ENCODE results near the gene UBE2F.

Gene UBE2F

DNA sequence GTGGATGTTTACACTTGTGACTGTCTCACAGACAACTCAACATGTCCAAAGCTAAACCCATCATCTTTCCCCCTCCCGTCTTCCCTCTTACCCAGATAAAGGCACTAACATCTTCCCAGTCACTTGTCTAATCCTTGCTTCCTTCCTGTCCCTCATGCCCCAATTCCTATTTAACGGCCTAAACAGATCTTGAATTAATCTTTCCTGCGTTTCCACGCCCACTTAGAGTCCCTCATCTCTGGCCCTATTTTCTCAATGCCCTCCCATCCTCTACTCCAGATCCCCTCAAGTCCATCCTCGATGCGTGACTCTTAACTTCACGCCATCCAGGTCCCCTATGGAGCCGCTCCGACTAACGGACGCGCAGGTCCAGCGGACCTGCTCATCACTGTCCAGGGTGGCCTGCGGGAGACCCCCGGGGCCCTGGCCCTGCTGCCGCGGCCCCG, 93.3 kb downstream of the UBE2F start:
- TF ChIP-seq, protein P1, sequence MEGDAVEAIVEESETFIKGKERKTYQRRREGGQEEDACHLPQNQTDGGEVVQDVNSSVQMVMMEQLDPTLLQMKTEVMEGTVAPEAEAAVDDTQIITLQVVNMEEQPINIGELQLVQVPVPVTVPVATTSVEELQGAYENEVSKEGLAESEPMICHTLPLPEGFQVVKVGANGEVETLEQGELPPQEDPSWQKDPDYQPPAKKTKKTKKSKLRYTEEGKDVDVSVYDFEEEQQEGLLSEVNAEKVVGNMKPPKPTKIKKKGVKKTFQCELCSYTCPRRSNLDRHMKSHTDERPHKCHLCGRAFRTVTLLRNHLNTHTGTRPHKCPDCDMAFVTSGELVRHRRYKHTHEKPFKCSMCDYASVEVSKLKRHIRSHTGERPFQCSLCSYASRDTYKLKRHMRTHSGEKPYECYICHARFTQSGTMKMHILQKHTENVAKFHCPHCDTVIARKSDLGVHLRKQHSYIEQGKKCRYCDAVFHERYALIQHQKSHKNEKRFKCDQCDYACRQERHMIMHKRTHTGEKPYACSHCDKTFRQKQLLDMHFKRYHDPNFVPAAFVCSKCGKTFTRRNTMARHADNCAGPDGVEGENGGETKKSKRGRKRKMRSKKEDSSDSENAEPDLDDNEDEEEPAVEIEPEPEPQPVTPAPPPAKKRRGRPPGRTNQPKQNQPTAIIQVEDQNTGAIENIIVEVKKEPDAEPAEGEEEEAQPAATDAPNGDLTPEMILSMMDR (IDR thresholded peaks at IDR 0.05; ENCODE audit: low read depth, low read length, missing control alignments), result no peak
- no peak for DNase-seq (ENCODE audit: low read depth)
- peak overlapping the region; percentile 77 for H3K4me3 ChIP-seq (ENCODE audit: low read depth, low read length)
- in situ Hi-C loops (cut with HindIII; ENCODE audit: low sequenced_read_pairs), result no loop called here

DNA sequence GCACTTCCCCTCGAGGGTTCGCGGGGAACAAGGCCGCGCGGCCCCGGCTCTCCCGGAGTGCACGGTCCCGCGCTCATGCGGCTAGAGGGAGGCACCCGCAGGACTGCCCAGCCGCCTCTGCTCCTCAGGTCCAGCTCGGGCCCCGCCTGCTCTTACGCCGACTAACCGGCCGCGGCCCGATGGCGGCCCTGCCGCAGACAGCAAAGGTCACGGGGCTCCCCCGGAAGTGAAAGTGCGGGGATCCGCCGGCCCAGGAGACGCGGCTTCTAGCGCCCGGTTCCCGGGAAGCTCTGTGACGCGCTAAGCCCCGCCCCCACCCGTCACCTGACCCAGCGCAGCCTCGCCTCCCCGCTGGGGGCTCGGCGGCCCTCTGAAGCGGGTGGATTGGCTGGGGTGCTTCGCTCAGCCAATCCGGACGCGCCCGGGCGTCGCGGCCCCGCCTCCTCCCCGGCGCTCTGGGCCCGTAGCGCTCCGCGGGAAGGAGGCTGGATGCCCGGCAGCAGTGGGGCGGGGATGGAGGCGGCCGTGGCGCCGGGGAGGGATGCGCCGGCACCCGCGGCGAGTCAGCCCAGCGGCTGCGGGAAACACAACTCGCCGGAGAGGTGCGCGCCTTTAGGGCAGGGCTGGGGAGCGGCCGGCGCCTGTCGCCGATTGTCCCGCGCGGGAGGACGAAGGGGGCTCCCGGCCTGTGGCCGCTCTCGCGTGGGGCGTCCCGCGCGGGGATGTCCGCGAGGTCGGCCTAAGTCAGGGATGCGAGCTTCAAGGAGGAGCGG, 93.9 kb downstream of the UBE2F start, which contains the start of gene SCLY:
Gene SCLY (plus strand): TSS at position 460 of the 773 bp plus-strand sequence. CDS start 54 bp downstream, at position 514.
- peak within 1 kb of the TSS; percentile 77 for H3K4me3 ChIP-seq (ENCODE audit: low read depth, low read length)
- in situ Hi-C loops (cut with HindIII; ENCODE audit: low sequenced_read_pairs), result no loop called here
- peak; percentile 91 for DNase-seq (ENCODE audit: low read depth)
- TF ChIP-seq, protein P1 (IDR thresholded peaks at IDR 0.05; ENCODE audit: low read depth, low read length, missing control alignments), result no peak

DNA sequence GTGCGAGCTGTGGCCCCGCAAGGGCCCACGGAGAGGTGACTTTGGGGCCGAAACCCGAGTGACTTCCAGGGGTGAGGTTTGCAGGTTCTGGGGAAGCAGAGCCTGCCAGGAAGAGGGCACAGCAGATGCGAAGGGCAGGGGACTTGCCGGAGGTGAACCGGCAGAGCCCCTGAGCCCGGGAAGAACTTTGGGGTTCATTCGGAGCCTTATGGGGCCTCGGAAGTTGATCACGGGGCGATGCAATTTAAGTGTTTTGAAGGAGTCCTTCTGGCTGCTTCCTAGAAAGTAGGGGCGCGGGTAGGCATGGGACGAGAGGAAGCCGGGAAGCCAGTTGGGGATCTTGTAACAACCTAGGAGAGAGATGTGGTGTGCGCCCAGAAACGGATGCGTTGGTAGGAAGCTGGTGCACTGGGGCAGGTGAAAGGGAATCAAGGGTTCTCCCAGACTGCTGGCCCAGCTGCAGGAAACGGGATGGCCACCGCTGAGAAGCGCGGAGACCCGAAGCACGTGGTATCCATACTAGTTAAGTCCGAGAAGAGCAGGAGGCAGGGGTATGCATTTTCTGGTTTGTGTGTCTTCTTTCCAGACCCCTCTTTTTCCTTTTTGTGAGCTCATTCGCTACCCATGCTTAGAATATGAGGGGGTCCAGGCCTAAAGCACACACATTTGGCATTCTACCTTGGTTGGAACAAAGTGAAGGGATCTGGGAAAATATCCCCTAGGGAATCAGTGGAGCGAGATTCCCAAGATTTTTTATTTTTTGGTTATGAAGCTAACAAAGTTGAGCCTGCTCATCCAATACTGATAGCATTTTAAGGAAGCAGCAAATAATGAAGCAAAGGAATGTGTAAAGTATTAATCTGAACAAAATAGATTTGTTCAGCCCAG, 94.7 kb downstream of the UBE2F start:
- TF ChIP-seq, protein P1 (IDR thresholded peaks at IDR 0.05; ENCODE audit: low read depth, low read length, missing control alignments), result no peak
- no peak for DNase-seq (ENCODE audit: low read depth)
- in situ Hi-C loops (cut with HindIII; ENCODE audit: low sequenced_read_pairs), result no loop called here
- H3K4me3 ChIP-seq (ENCODE audit: low read depth, low read length), result peak overlapping the region; percentile 77

DNA sequence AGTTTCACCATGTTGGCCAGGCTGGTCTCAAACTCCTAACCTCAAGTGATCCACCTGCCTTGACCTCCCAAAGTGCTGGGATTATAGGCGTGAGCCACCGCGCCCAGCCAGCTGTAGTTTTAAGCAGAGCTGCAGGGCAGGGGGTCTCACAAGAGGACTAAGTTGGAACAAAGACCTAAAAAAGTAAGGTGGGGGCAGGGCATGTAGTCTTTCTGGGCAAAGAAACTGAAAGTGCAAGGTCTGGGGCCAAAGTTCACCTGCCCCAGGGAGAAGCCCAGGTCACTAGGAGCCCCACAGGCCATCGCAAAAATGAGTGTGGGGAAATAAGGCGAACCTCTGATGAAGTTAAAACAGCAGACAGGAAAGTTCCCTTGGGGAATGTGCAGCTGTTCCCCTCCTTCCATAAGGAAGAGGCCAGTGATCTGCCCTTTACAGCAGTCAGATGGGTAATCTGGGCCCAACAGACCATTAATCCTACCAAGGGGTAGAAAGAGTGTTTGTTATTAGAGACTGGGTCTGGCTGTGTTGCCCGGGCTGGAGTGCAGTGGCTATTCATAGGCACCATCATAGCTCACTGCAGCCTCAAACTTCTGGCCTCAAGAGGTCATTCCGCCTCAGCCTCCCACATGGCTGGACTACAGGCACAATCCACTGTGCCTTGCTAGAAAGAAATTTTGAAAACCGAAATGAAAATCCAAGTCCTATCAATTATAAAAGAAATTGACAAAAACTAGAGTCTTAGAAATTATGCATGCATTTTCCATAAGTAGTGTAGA, 96.8 kb downstream of the UBE2F start:
- TF ChIP-seq, protein P1 (IDR thresholded peaks at IDR 0.05; ENCODE audit: low read depth, low read length, missing control alignments), result no peak
- no peak for DNase-seq (ENCODE audit: low read depth)
- in situ Hi-C loops (cut with HindIII; ENCODE audit: low sequenced_read_pairs), result no loop called here
- H3K4me3 ChIP-seq (ENCODE audit: low read depth, low read length), result no peak overlapping the region

DNA sequence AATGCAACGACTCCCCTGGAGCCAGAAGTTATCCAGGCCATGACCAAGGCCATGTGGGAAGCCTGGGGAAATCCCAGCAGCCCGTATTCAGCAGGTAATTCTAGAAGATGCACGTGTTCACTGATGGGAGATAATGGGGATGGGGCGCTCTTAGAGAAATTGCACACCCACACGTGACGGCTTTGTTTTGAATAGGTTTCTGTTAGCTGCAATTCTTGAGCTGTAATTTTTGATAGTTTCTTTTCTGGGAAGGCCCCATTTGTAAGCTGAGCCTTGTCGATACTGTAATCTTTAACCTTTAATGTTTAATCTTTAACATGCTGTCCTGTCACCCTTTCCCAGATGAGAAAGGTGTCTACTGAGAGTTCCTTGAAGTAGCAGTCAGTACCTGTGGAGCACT, 97.6 kb downstream of the UBE2F start:
- TF ChIP-seq, protein P1 (IDR thresholded peaks at IDR 0.05; ENCODE audit: low read depth, low read length, missing control alignments), result no peak
- in situ Hi-C loops (cut with HindIII; ENCODE audit: low sequenced_read_pairs), result no loop called here
- no peak overlapping the region for H3K4me3 ChIP-seq (ENCODE audit: low read depth, low read length)
- no peak for DNase-seq (ENCODE audit: low read depth)

Measured in astrocyte of the cerebellum (primary cell).